HG03060 (cell line): ENCODE measurements around the gene CDH13.

ENCODE experiments used
- ATAC-seq: cut with Tn5 transposase; IDR thresholded peaks from one replicate; pipeline ENCODE4 v1.9.1; 2021; ENCODE audit warnings: low read depth, moderate number of reproducible peaks; ENCODE audit not compliant: unreplicated experiment

CDH13 gene

DNA sequence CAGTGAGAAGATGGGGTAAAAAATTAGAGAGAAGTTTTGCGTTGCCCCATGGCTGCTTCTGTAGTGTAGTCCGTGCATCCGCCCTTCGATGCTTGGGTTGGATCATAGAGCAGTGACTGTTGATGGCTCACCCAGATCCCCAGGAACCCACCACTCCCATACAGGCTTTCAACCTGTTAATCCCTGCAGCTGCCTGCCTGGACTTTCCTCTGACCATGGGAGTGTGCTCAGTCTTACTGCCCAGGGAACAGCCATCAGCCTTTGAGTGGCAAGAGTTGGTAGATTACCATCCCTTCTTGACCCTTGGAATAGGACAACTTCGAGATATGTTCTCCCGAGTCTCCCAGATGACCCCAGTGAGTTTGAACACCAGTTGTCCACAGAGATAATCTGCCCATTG, 881.5 kb downstream of the CDH13 start:
- ATAC-seq = no peak

DNA sequence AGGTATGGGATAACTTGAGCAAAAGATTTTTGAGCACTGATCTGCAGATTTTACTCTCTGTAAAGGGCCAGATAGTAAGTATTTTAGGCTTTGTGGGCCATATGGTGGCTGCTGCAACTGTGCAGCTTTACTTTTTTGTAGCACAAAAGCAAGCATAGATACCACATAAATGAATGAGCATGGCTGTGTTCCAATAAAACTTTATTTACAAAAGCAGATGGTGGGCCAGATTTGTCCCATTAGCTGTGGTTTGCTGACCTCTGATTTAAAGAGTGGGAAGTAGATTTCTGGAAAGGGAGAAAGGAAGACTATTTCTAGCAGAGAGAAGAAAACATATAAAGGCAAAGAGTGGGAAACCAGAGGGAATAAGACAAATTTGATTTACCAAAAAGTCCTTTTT, 882.5 kb downstream of the CDH13 start:
- no peak for ATAC-seq

GRCh38 chr16:83510906-83511305, 884.1 kb downstream of the CDH13 start:
- no peak for ATAC-seq

DNA sequence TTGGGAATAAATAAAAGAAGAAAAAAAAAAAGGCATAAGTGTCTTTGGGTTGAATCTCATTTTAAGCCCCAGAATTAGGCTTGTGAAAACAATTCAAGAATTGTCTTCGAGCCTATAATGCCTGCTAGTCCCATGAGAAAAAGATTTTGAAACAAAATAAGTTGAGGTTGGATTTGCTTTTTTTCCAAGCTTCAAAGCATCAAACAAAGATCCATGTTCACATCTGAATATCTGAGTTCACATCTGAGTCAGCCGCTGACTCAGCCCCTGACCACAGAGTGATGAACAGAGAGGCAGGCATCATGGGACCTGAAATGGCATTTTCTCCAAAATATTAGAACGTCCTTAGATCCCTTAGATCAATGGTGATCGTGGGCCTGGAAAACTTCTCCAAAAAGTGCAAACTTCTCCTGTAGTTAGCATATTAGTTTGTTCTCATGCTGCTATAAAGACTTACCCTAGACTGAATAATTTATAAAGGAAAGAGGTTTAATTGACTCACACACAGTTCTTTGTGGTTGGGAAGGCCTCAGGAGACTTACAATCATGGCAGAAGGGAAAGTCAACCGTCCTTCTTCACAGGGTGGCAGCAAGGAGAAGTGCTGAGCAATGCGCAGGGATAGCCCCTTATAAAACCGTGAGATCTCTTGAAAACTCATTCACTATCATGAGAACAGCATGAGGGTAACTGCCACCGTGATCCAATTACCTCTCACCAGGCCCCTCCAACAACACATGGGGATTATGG, 886.4 kb downstream of the CDH13 start:
- ATAC-seq = no peak

- no peak for ATAC-seq
Observed at GRCh38 chr16:83515395-83515794, 888.6 kb downstream of the CDH13 start.

GRCh38 chr16:83516931-83517330, 890.2 kb downstream of the CDH13 start:
- no peak for ATAC-seq

DNA sequence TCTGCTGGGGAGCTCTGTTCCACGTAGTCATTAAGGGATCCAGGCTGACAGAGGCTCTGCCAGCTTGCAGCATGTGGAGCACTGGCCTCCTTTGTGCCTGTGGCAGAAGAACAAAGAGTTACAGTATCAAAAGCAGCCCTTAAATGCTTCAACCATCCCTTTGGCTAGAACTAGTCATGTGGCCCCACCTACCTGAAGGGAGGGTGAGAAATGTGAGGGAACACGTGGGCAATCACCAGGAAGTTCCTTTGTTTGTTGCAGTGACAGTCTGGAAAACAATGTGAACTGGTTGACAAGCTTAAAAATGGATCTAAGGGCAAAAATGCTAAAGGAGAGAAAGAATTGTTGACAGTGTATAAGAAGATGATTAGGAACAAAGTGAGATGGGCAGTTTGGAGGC, 890.6 kb downstream of the CDH13 start:
- no peak for ATAC-seq

DNA sequence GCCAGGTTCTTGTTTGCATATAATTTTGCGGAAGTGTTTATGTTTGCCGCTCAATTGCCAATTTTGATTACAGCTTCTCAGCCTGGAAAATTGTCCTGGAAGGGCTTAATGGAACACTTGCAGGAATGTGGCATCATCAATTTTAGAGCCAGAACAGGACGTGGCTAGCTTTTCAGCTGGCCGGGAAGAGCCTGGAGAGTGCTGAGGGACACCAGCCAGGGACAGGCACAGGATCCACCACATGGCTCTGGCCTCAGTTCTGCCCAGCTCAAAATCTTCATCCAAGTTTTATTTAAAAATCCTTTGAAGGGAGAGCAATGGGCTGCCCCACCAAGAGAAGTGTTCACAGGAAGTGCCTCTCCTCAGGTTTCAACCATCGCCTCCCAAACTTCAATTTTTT, 893.8 kb downstream of the CDH13 start:
- ATAC-seq = no peak

DNA sequence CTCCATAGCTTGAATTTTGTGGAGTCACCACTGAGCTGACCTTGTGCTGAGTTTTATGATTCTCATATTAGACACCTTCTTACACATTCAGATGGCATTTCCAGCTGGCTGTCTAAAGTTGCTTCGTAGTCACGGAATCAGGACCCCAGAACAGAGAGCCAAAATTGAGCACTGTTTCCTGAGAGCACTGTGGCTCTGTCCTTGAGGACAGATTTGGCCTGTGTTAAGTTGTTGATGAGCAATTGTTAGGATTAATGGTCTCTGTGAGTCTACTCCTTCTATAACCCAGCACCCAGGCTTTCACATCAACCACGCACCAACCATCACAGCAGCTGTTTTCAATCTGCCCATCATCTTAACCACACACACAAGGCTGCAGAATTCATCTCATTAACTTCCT, 903.5 kb downstream of the CDH13 start:
- no peak for ATAC-seq

- no peak for ATAC-seq
Observed at GRCh38 chr16:83532634-83533033, 905.9 kb downstream of the CDH13 start.

DNA sequence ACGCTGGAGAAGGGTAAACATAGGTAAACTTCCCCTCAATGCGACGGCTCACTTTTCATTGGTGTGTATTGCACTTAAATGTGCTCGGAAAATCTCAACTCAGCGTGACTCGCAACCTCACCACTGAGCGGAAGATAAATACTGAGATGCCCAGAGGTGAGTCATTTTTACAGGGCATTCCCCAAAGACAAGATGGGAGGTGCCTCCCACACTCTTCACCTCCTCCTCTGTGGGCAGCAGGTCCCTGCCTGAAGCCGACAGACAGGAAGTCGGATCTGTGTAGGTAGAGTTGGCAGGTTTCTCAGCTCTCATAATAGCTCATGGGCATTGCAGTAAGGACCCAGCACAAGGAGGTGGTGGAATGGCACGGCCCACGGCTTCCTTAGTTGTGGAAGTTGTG, 906.4 kb downstream of the CDH13 start:
- no peak for ATAC-seq

DNA sequence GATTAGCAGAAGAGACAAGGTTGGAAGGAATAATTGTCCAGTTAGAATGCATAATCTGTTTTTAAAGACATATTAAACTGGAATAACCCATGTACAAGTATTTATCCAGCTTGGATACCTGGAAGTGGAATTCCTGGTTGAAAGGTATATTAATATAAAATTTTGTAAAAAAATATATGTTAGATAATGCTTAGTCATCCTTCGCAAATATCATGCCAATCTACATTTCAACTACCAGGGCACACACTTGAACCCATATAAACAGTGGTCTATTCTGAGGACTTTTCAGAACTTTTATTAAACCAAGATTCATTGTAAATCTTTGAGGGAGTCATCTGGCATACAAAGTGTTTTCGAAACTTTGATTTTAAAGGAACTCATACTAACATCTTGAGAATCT, 911.9 kb downstream of the CDH13 start:
- ATAC-seq = no peak

DNA sequence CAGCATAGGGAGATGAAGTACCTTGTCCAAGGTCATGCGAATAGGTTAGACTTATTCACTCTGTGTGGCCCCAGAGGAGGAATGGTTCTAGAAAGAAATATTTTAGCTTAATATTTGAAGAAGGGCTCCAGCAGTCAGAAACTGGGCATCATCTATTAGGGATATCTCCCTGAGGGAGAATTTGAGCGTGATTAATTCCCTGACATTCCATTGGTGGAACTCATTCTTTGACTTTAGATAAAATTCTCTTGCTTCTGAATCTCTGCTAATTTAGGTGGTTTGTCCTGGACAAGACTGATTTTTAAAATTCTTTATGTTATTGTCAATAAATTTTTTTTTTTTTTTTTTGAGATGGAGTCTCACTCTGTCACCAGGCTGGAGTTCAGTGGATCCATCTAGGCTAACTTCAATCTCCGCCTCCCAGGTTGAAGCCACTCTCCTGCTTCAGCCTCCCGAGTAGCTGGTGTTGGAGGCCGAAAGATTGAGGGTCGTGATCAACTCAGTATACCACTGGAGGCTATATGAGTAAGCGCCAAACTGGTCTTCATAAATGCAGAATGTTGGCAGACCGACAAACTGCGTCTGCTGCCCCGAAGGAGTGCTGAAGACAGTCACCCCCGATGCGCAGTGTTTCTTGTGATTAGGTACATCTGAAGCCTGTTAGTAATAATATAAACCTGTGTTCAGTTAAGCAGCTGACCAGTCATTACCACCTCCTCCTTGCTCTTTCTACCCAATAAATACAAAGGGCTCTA, 913.1 kb downstream of the CDH13 start:
- no peak for ATAC-seq

GRCh38 chr16:83541231-83541630, 914.5 kb downstream of the CDH13 start:
- ATAC-seq = no peak

- no peak for ATAC-seq
Observed at GRCh38 chr16:83542491-83542890, 915.7 kb downstream of the CDH13 start.

DNA sequence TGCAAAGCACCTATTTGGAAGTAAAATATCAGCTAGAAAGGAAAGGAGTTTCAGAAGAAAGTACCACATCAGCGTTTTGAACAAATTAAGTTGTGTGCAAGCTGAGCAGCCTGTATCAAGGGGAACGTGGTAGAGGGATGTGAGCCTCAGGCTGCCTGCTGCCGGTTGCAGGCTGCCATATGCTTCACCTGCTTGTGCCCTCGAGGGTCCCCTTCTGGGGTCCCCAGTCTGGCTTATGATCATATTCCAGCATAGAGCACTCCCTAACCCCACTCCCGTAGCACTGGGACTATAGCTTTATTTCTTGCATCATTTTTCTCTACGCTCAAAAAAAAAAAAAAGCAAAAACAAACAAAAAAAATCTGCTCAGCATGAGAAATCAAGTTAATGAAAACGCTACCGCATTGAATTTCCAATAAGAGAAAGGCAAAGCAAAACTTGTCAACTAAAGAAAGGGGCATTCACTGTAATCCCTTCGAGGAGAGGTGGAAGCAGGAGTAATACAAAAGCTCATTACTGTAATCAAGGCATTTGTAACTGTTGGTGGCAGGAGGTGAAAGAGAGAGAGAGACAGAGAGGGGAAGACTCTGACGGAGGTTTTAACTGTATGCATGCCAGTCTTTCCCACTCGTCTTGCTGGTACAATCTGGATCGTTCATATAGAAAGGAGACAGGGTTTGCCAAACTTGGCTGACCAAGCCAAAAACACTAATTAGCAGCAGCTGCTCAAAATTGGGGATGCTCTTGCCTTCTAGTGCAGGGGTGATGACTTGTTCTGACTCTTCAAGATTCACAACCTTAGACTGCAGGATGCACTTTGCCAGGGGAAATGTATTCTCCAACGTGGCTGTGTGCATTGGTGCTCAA, 922.8 kb downstream of the CDH13 start:
- no peak for ATAC-seq

DNA sequence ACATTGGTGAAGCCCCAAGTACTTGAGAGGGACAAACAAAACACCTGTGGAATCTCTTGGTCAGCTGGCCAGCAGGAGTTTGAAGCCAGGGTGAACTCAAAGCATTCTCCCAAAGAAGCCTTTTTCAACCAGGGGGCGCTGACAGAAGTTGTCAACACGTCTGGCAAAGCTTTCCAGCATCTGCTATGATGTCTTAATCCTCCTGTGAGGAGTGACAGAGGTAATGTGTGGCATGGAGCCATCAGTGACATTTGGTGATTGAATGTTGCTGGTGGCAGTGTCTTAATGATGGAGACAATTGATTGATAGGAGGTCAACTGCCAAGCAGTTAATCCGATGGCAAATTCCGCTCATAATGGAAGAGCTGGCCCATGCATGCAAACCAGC, 923.4 kb downstream of the CDH13 start:
- no peak for ATAC-seq

DNA sequence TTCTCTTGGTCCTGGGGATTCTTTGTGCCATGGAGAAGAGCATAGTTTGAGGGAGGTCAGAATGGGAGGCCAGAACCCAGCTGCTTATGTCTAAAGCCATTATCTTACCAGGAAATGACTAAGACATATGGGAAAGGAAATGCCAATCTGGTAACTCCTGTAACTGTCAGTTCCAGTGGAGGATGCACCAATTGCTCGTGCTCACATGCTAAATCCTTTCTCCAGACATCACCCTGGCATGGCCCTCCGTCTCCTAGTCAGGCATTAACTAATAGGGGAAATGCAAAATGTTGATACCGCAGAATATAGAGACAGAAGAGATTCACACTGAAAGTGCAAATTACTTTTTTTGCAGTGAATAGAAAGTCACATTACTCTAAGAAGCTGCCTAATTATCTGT, 925.5 kb downstream of the CDH13 start:
- no peak for ATAC-seq

DNA sequence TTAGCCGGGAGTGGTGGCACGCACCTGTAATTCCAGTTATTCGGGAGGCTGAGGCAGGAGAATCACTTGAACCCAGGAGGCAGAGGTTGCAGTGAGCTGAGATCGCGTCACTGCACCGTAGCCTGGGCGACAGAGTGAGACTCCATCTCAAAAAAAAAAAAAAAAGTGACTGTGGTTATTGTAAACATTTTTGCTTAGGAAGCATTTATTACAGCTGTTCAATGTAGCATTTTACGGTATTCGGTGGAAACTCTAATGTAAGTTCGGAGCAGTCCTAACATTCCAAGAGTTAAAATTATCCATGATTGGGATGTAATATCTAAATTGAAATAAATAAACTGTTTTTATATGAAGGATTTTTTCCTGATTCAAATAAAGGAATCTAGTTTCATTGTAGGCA, 926.2 kb downstream of the CDH13 start:
- ATAC-seq = no peak

DNA sequence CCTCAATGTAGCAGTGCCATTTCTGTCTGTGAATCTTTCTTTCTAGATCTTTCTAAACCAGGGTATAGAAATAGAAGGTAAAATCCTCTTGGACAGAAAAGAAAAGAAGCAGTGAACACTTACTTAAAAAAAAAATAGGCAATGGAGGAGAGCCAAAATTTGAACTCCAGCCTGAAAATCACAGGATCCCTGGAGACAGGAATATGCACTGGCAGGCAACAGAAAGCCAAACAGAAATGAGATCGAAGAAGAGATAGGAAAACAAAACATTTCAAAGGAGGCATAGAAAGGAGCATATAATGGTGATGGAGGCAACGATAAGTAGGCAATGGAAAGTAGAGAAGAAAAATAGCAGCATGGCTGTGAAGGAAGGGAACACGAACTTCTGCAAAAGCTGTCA, 927.3 kb downstream of the CDH13 start:
- ATAC-seq = no peak

- ATAC-seq = no peak
Observed at GRCh38 chr16:83554540-83554939, 927.8 kb downstream of the CDH13 start.
